Sigmoid colon (tissue), 4 donors: ENCODE results near the gene SLC35A4.

Source experiments
- CTCF ChIP-seq, 4 experiments: fragments of 450-650 bp in 3 of 4; fragments of 200-600 bp in 1 of 4; IDR thresholded peaks; one replicate each; pipeline ENCODE4 v1.5.1; 2016 to 2019; ENCODE audit warnings: antibody characterized with exemption in 4 of 4, mild to moderate bottlenecking in 3 of 4, moderate library complexity in 2 of 4
- EP300 ChIP-seq, 4 donors: sonication (generic); formaldehyde crosslinking; IDR thresholded peaks; one replicate each; pipeline ENCODE4 v1.6.1; 2017; ENCODE audit warnings: antibody characterized with exemption in 4 of 4
- POLR2A ChIP-seq, 2 donors: fragments of 450-650 bp; IDR thresholded peaks; one replicate each; pipeline ENCODE4 v1.6.1; 2016; ENCODE audit warnings: antibody characterized with exemption in 2 of 2, mild to moderate bottlenecking in 2 of 2, moderate library complexity in 2 of 2
- POLR2AphosphoS5 ChIP-seq, 4 donors: sonication (generic); formaldehyde crosslinking; IDR thresholded peaks; one replicate each; pipeline ENCODE4 v1.6.1; 2017; ENCODE audit warnings: antibody characterized with exemption in 4 of 4

GRCh38 chr5:140548791-140549190 lies 15.8 kb upstream of the SLC35A4 start:
- TF ChIP-seq POLR2A (IDR thresholded peaks at IDR 0.05) (no peak), CTCF (IDR thresholded peaks at IDR 0.05) (no peak), POLR2AphosphoS5 (IDR thresholded peaks at IDR 0.05) (no peak), EP300 (IDR thresholded peaks at IDR 0.05) (no peak)
